Measurements from ENCODE around the gene TYMS. TPM values are rescaled to one million over a fixed set of nuclear protein-coding genes. Genes with fewer than 3 reads are reported as not detected.

Gene TYMS
- 26.3 and 27.6 TPM in 2 replicates for total RNA-seq

DNA sequence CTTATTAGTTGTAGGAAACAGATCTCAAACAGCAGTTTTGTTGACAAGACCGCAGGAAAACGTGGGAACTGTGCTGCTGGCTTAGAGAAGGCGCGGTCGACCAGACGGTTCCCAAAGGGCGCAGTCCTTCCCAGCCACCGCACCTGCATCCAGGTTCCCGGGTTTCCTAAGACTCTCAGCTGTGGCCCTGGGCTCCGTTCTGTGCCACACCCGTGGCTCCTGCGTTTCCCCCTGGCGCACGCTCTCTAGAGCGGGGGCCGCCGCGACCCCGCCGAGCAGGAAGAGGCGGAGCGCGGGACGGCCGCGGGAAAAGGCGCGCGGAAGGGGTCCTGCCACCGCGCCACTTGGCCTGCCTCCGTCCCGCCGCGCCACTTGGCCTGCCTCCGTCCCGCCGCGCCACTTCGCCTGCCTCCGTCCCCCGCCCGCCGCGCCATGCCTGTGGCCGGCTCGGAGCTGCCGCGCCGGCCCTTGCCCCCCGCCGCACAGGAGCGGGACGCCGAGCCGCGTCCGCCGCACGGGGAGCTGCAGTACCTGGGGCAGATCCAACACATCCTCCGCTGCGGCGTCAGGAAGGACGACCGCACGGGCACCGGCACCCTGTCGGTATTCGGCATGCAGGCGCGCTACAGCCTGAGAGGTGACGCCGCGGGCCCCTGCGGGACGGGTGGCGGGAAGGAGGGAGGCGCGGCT, at the start of gene TYMS:
Gene TYMS (plus strand): TSS at position 343 of the 690 bp plus-strand sequence. CDS start 90 bp downstream, at position 433.

DNA sequence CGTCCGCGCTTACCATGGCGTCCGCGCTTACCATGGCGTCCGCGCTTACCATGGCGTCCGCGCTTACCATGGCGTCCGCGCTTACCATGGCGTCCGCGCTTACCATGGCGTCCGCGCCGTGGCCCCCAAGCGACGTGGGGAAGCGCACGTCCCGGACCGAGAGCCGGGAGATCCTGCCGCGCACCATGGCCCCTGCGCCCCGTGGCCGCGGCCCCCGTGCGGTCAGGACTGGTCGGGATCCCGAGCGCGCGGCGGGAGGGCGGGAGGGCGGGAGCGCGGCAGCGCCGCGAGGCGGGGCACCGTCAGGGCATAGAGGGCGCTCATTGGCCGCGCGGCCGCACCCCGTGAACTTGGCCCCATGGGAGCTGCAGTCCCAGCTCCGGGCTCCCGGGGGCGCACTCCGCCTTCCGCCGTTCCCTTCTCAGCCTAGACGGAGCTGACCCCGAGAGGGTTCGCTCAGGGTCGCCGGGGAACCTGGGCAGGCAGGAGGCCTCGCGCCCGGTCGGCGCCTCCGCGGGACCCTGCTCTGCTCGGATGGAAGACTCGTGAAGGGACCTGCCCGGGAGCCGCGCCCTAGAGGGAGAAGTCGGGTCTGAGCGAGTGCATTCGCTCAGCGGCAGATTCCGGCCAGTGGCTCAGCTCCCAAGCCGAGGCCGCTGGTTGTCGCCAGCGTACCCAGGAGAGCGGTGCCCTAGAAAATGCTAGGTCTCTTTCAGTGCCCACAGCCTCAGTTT, 55.1 kb downstream of the TYMS start, which contains the start of gene ENOSF1:
Gene ENOSF1 (minus strand): TSS at position 230 of the 734 bp plus-strand sequence. CDS start 43 bp downstream, at position 187.

Other genes with a start within 250 kb of the TYMS start
- gene COLEC12, start 157.0 kb upstream of the TYMS start, total RNA-seq: 21.6 and 24.0 TPM in 2 replicates
- gene CETN1, start 77.3 kb upstream of the TYMS start, total RNA-seq: not detected in 2 replicates
- gene CLUL1, start 60.7 kb upstream of the TYMS start, total RNA-seq: not detected in 2 replicates
- 41.3 and 49.7 TPM in 2 replicates for gene ENOSF1, start 55.0 kb downstream of the TYMS start, total RNA-seq
- gene YES1, start 154.6 kb downstream of the TYMS start, total RNA-seq: 82.6 and 91.6 TPM in 2 replicates
- gene ADCYAP1, start 247.2 kb downstream of the TYMS start, total RNA-seq: 0.19 and 0.53 TPM in 2 replicates